HEK293T (cell line): ENCODE data around the gene NFIA.

ENCODE experiments used
- CTCF ChIA-PET: fragments of 350-600 bp; formaldehyde crosslinking; extraction: SDS; loops from one replicate; lab custom pipeline; 2021; ENCODE audit warnings: antibody characterized with exemption, inconsistent platforms; lab: Yijun Ruan, JAX
- POLR2A ChIA-PET: fragments of 350-600 bp; formaldehyde crosslinking; extraction: SDS; loops from one replicate; lab custom pipeline; 2020; ENCODE audit warnings: antibody characterized with exemption, inconsistent platforms; lab: Yijun Ruan, JAX
- DNase-seq: peaks from one replicate; pipeline ENCODE4 v3.0.0; 2012; ENCODE audit warnings: mixed read lengths; ENCODE audit errors: extremely low spot score
- ARNT ChIP-seq: fragments of 450-650 bp; IDR thresholded peaks from 2 replicates; pipeline ENCODE4 v1.6.1; 2017; ENCODE audit warnings: mild to moderate bottlenecking
- BHLHE40 ChIP-seq: fragments of 450-650 bp; IDR thresholded peaks from 2 replicates; pipeline ENCODE4 v1.6.1; 2016; ENCODE audit warnings: mild to moderate bottlenecking, moderate library complexity, borderline replicate concordance
- CTBP1 ChIP-seq: fragments of 450-650 bp; IDR thresholded peaks from 2 replicates; pipeline ENCODE4 v1.6.1; 2016; ENCODE audit warnings: borderline replicate concordance
- ELF4 ChIP-seq: fragments of 450-650 bp; IDR thresholded peaks from 2 replicates; pipeline ENCODE4 v1.6.1; 2017; ENCODE audit warnings: antibody characterized with exemption
- FOXA1 ChIP-seq: fragments of 450-650 bp; IDR thresholded peaks from 2 replicates; pipeline ENCODE4 v1.6.1; 2016; ENCODE audit warnings: mild to moderate bottlenecking
- FOXK2 ChIP-seq: fragments of 450-650 bp; IDR thresholded peaks from 2 replicates; pipeline ENCODE4 v1.6.1; 2016; ENCODE audit warnings: mild to moderate bottlenecking
- FOXM1 ChIP-seq: fragments of 450-650 bp; IDR thresholded peaks from 2 replicates; pipeline ENCODE4 v1.6.1; 2017; ENCODE audit warnings: mild to moderate bottlenecking, borderline replicate concordance
- HDGF ChIP-seq: fragments of 450-650 bp; IDR thresholded peaks from 2 replicates; pipeline ENCODE4 v1.6.1; 2017; ENCODE audit warnings: antibody characterized with exemption, borderline replicate concordance
- L3MBTL2 ChIP-seq: fragments of 450-650 bp; conservative IDR thresholded peaks from 2 replicates; pipeline ENCODE4 v1.6.1; 2016; ENCODE audit warnings: mild to moderate bottlenecking
- LEF1 ChIP-seq: fragments of 450-650 bp; IDR thresholded peaks from 2 replicates; pipeline ENCODE4 v1.6.1; 2017; ENCODE audit warnings: mild to moderate bottlenecking, borderline replicate concordance
- NFRKB ChIP-seq: fragments of 450-650 bp; IDR thresholded peaks from 2 replicates; pipeline ENCODE4 v1.6.1; 2016; ENCODE audit warnings: mild to moderate bottlenecking, moderate library complexity
- SP1 ChIP-seq: fragments of 450-650 bp; IDR thresholded peaks from 2 replicates; pipeline ENCODE4 v1.6.1; 2017
- SUZ12 ChIP-seq: fragments of 450-650 bp; IDR thresholded peaks from 2 replicates; pipeline ENCODE4 v1.6.1; 2016; ENCODE audit warnings: mild to moderate bottlenecking
- TARDBP ChIP-seq: fragments of 450-650 bp; IDR thresholded peaks from 2 replicates; pipeline ENCODE4 v1.6.1; 2016
- ZNF384 ChIP-seq: fragments of 450-650 bp; IDR thresholded peaks from 2 replicates; pipeline ENCODE4 v1.6.1; 2016
- TF ChIP-seq, protein P1 (sequence below): fragments of 450-650 bp; IDR thresholded peaks from 2 replicates; pipeline ENCODE4 v1.6.1; 2016

The NFIA gene

DNA sequence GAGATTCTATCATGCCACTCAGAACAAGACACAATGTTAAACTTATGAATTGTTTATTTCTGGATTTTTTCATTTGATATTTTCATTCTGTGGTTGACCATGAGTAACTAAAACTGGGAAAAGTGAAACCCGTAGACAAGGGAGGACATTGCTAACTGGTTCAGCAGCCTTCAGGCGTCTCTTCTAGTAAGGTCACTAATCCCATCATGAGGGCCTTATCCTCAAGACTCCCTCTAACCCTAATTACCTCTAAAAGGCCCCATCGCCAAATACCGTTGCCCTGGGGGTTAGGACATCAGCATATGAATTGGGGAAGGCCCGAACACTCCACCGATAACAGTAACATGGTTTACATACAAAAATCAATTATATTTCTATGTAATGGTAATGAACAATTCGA is 394.9 kb downstream of the NFIA start:
- DNase-seq = no peak
- ChIA-PET POLR2A (no interaction called here), CTCF (no interaction called here)
- no peak for TF ChIP-seq NFRKB
- TF ChIP-seq L3MBTL2 = no peak
- no peak for TF ChIP-seq BHLHE40
- no peak for TF ChIP-seq HDGF
- TF ChIP-seq CTBP1 = no peak
- TF ChIP-seq SUZ12 = no peak
- no peak for TF ChIP-seq ARNT
- no peak for TF ChIP-seq FOXA1
- no peak for TF ChIP-seq SP1
- no peak for TF ChIP-seq ZNF384
- TF ChIP-seq TARDBP = no peak
- TF ChIP-seq, protein P1, sequence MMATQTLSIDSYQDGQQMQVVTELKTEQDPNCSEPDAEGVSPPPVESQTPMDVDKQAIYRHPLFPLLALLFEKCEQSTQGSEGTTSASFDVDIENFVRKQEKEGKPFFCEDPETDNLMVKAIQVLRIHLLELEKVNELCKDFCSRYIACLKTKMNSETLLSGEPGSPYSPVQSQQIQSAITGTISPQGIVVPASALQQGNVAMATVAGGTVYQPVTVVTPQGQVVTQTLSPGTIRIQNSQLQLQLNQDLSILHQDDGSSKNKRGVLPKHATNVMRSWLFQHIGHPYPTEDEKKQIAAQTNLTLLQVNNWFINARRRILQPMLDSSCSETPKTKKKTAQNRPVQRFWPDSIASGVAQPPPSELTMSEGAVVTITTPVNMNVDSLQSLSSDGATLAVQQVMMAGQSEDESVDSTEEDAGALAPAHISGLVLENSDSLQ = no peak
- no peak for TF ChIP-seq FOXK2
- no peak for TF ChIP-seq FOXM1

DNA sequence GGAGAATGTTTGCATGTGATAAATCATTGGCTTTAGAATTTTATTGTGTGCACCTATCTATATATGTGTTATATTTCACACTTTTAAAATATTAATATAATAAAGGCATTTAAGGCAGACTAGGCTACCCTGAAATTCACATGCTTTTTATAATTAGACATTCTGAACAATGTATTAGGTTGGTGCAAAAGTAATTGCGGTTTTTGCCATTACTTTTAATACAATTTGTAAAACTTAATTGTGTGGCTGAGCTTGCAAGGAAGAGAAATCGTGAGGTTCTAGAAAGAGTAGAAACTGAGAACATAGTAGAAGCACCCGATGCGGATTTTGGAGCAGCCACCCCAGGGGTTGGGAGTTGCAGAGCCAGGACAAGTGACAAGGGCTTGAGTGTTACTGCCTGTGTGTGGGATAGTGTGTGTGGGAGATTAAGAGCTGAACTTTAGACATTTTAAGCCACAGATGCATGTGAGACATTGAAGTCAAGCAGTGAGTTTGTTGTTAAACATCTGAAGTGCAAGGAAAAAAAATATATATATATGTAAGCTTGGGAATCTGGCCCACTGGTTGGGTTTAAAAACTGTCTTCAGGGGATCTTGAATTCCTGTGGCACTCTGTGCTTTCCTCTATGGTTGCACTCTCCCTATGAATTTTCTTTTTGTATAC is 398.0 kb downstream of the NFIA start:
- POLR2A ChIA-PET = no interaction called here
- CTCF ChIA-PET = interaction anchor here (0.6 kb wide), 1 partner anchor 56 kb away, joined by 4 read pairs; no protein-coding TSS in a partner anchor
- no peak for DNase-seq
- TF ChIP-seq ELF4 (peak; percentile 67; the same call in 1 of the 2 replicates), LEF1 (no peak)

DNA sequence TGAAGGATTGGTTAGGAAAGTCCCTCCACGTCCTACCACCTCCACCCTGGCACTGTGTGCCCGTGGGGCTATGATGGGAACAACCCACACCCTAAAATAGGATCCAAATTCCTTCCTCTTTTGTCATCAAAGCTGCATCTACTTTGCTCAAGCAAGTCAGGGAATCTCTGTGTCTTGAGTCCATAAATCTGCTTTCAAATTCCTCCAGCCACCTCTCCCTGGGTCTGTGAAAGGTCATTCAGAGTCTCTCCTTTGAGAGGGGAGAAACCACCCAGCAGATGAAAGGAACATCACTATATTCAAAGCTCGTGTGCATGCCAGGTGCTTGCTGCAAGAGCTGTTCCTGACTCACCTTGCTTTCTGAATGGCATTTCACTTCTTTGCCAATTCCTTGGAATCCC is 399.0 kb downstream of the NFIA start:
- TF ChIP-seq SP1 = no peak
- TF ChIP-seq, protein P1 = no peak
- no peak for DNase-seq
- ChIA-PET CTCF (no interaction called here), POLR2A (no interaction called here)

DNA sequence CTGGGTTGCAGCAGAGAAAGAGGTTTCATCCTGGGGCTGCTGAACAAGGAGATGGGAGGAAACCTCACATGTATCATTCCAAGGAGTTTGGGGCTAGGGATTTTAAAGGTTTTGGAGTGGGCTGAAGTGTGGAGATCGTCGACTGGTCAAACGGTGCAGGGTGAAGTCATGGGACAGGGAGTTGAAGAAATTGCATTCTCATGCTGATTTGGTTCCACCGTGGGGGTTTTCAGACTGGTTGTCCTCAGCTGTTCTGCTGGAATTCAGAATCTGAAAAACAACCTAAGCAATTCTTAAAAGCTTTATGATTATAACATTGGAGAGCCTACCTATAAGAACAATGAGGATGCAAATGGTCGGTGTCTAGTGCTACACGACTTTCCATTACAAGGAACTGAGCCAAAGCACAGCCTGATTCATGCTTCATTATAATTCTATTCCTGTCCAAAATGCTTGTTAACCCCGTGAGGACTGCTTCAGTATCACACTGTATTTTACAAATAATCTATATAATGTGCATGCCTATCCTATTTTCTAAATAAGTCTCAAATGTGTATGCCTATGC is 399.9 kb downstream of the NFIA start:
- CTCF ChIA-PET = no interaction called here
- TF ChIP-seq CTBP1 (no peak), SUZ12 (no peak), SP1 (no peak), FOXA1 (no peak)
- no peak for DNase-seq
- POLR2A ChIA-PET = no interaction called here

DNA sequence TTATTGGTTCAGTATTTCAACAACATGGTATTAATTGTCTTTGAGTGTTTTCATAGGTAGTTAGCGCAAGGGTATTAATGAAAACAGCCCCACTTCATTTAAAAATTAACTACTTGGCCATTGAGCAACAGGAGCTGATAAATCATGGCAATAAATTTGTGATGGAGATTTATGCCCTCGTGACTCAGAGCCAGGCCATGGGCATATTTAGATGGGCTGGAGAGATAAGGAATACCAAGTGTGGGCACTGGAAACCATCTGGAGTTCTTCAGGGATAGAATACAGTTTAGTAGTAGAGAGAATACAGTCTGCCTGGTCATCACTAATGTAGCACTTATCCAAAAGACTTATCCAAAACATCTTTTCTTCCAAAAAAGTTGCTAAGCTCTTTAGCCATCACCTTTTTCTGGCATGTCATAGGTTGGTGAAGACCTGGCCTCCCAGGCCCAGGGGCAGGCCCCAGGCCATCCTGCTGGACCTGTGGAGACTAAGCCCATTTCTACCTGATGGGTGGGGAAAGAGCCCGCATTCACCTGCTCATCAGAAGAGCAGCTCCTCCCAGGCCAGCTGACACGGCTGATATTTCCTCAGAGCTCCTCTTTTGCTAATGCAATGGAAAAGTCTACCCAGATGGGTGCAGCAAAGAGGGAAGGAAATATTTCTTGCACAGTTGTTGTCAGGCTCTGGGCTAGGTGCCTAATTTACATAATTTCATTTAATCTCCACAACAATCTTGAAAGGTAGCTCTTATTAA is 404.6 kb downstream of the NFIA start:
- DNase-seq = no peak
- TF ChIP-seq, protein P1 = 0 out of 2 replicates have a peak, but pooled peaks have one; percentile 9
- no peak for TF ChIP-seq FOXK2
- ChIA-PET CTCF (interaction anchor here (0.5 to 0.6 kb wide), 2 partner anchors 98 to 103 kb away, joined by 3 to 4 read pairs; no protein-coding TSS in a partner anchor), POLR2A (no interaction called here)

DNA sequence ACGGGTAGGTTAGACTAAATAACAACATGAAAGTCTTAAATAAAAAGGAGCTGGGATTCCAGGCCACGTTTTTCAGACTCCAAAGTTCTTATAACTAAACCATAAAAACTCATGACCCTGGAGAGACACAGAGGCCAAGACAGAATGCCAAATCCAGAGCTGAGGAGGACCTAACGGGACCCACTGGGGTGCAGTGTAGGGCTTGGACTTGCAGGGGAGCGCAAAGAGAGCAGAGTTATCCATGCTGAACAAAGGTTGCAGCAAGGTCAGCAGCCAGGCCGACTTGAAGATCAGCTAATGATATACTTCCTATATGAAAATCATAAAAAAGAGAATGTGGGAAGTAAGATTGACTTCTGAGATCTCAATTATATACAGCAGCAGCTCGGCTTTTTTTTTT is 405.4 kb downstream of the NFIA start:
- no peak for TF ChIP-seq HDGF
- TF ChIP-seq SUZ12 = no peak
- no peak for TF ChIP-seq FOXM1
- TF ChIP-seq TARDBP = no peak
- no peak for TF ChIP-seq ELF4
- no peak for TF ChIP-seq CTBP1
- TF ChIP-seq NFRKB = no peak
- CTCF ChIA-PET = interaction anchor here (0.5 to 0.8 kb wide), 2 partner anchors 9 to 102 kb away, joined by 3 read pairs; no protein-coding TSS in a partner anchor
- POLR2A ChIA-PET = no interaction called here
- DNase-seq = no peak

DNA sequence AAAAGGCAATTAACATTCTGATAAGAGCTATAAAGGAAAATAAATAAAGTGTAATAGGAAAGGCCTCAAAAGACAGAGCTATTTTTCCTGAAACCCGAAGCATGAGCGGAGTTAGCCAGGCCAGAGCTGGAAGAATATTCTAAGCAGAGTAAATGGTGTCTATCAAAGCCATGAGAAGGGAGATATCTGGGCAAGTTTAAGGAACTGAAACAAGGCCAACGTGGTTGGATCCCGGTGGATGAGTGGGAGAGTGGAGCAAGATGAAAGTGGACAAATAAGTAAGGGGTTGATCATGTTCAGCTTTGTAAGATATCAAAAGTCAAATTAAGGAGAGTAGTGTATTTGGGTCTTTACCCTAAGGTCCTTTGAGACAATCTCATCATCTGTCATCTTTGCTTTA is 408.6 kb downstream of the NFIA start:
- DNase-seq = no peak
- TF ChIP-seq TARDBP (no peak), FOXK2 (no peak), HDGF (no peak), SUZ12 (no peak), LEF1 (no peak), BHLHE40 (no peak), ZNF384 (no peak), NFRKB (no peak), L3MBTL2 (no peak), ARNT (no peak), ELF4 (no peak), SP1 (no peak), CTBP1 (no peak), FOXA1 (no peak), FOXM1 (no peak)
- TF ChIP-seq, protein P1 = no peak
- CTCF ChIA-PET = interaction anchor here (0.6 to 0.7 kb wide), 3 partner anchors 10 to 165 kb away, joined by 3 to 4 read pairs (median 4); no protein-coding TSS in a partner anchor
- POLR2A ChIA-PET = no interaction called here
